CD4-positive, alpha-beta T cell (primary cell): ENCODE measurements around the gene FNDC7. TPM values are rescaled to one million over a fixed set of nuclear protein-coding genes. Genes with fewer than 3 reads are reported as not detected.

Source experiments
- ATAC-seq: fragments of 200-7000 bp; cut with Tn5 transposase; one replicate; pipeline ENCODE4 v1.10.0; 2022; ENCODE audit warnings: mild to moderate bottlenecking; ENCODE audit not compliant: poor library complexity
- CTCF ChIA-PET: fragments of 350-600 bp; sonication (Branson Sonifier 250); formaldehyde crosslinking; loops from one replicate; lab custom pipeline; 2021; ENCODE audit warnings: antibody characterized with exemption, inconsistent platforms; lab: Charles Lee
- POLR2A ChIA-PET: fragments of 350-600 bp; sonication (Branson Sonifier 250); formaldehyde crosslinking; loops from one replicate; lab custom pipeline; 2021; ENCODE audit warnings: antibody characterized with exemption, inconsistent platforms; lab: Charles Lee
- DNase-seq, 14 experiments: peaks; one replicate each; pipeline ENCODE4 v3.0.0-alpha.2; 2013 to 2020; ENCODE audit warnings: mixed read lengths in 2 of 14
- H3K27ac ChIP-seq, 2 donors: one replicate each; pipeline versions ENCODE4 v1.5.1 to v1.7.0; 2013; ENCODE audit warnings: low read length in 2 of 2, low read depth in 1 of 2, mild to moderate bottlenecking in 1 of 2
- H3K27me3 ChIP-seq, 2 experiments: 1 replicate in 1 of 2; 2 replicates in 1 of 2; pipeline versions ENCODE4 v1.6.1 to v1.7.0; 2013; ENCODE audit warnings: low read length in 2 of 2, control low read depth in 1 of 2, mild to moderate bottlenecking in 1 of 2, moderate library complexity in 1 of 2; ENCODE audit not compliant: insufficient read depth in 2 of 2, control insufficient read depth in 1 of 2
- H3K36me3 ChIP-seq: one replicate; pipeline ENCODE4 v1.6.1; 2013; ENCODE audit warnings: low read length, control low read depth; ENCODE audit not compliant: insufficient read depth
- H3K4me1 ChIP-seq: one replicate; pipeline ENCODE4 v1.6.1; 2013; ENCODE audit warnings: low read length, control low read depth; ENCODE audit not compliant: insufficient read depth
- H3K4me3 ChIP-seq: one replicate; pipeline ENCODE4 v1.5.1; 2013; ENCODE audit warnings: mild to moderate bottlenecking, low read length, moderate library complexity
- H3K9me3 ChIP-seq, 2 experiments: 1 replicate in 1 of 2; 2 replicates in 1 of 2; pipeline versions ENCODE4 v1.6.1 to v1.7.0; 2013; ENCODE audit warnings: low read length in 2 of 2, mild to moderate bottlenecking in 2 of 2, control low read depth in 1 of 2, moderate library complexity in 1 of 2; ENCODE audit not compliant: control insufficient read depth in 1 of 2, insufficient read depth in 1 of 2
- H3K27ac Mint-ChIP-seq: one replicate; pipeline ENCODE4 v1.8.0; 2020; ENCODE audit warnings: mixed read lengths
- H3K27me3 Mint-ChIP-seq: one replicate; pipeline ENCODE4 v1.8.0; 2021; ENCODE audit warnings: mixed read lengths
- H3K36me3 Mint-ChIP-seq: one replicate; pipeline ENCODE4 v1.8.0; 2021; ENCODE audit warnings: low read depth, mixed read lengths
- H3K4me1 Mint-ChIP-seq: one replicate; pipeline ENCODE4 v1.8.0; 2021; ENCODE audit warnings: low read depth, mixed read lengths
- H3K4me3 Mint-ChIP-seq: one replicate; pipeline ENCODE4 v1.8.0; 2020; ENCODE audit warnings: mild to moderate bottlenecking, mixed read lengths
- H3K9me3 Mint-ChIP-seq: one replicate; pipeline ENCODE4 v1.8.0; 2020; ENCODE audit warnings: mixed read lengths
- CTCF ChIP-seq: fragments of 200-600 bp; IDR thresholded peaks from one replicate; pipeline ENCODE4 v1.8.0; 2022; ENCODE audit warnings: antibody characterized with exemption, mild to moderate bottlenecking
- intact Hi-C, 2 experiments: fragments of 100-400 bp; cut with DNase I in 1 of 2; cut with micrococcal nuclease in 1 of 2; formaldehyde crosslinking; loops; one replicate each; pipeline versions ENCODE4 v1.15.1 to v1.9.0; 2023 to 2025; cut with DNase I, micrococcal nuclease
- total RNA-seq, 174 experiments: library from RNA in 2 of 174; stranded (reverse) in 2 of 174; gene quantifications; one replicate each; pipeline ENCODE4 v1.2.3 and lab custom pipeline; 2021 to 2026

The FNDC7 gene
- total RNA-seq, 2 experiments from 2014 or later = 0.19 to 0.42 TPM

GRCh38 chr1:108767115-108767514, 54.4 kb downstream of the FNDC7 start:
- ChIA-PET POLR2A (no interaction called here), CTCF (no interaction called here)
- Histone ChIP-seq H3K27me3 (no peaks in the 10 kb centered on the region), H3K4me1 (no peaks in the 10 kb centered on the region), H3K4me3 (no peak overlapping the region), H3K36me3 (peaks cover 49% of the 10 kb centered on the region), H3K27ac (no peak overlapping the region), H3K9me3 (no peaks in the 10 kb centered on the region)
- Mint-ChIP-seq H3K9me3 (no peaks in the 10 kb centered on the region), H3K4me3 (no peak overlapping the region), H3K27me3 (no peaks in the 10 kb centered on the region), H3K36me3 (peaks cover 57% of the 10 kb centered on the region), H3K27ac (no peak overlapping the region), H3K4me1 (peaks cover 4% of the 10 kb centered on the region)
- no peak for DNase-seq
- ATAC-seq = no peak
- intact Hi-C loops = no loop called here
- TF ChIP-seq CTCF = no peak

- Mint-ChIP-seq H3K4me3 (no peak overlapping the region), H3K27me3 (no peaks in the 10 kb centered on the region), H3K4me1 (peaks cover 4% of the 10 kb centered on the region), H3K9me3 (no peaks in the 10 kb centered on the region), H3K27ac (no peak overlapping the region), H3K36me3 (peaks cover 54% of the 10 kb centered on the region)
- no peaks in the 10 kb centered on the region for H3K9me3 ChIP-seq
- ATAC-seq (no peak), DNase-seq (no peak)
- H3K36me3 ChIP-seq = peaks cover 52% of the 10 kb centered on the region
- no peak overlapping the region for H3K27ac ChIP-seq
- intact Hi-C loops = no loop called here
- ChIA-PET POLR2A (no interaction called here), CTCF (no interaction called here)
- TF ChIP-seq CTCF = no peak
- no peaks in the 10 kb centered on the region for H3K27me3 ChIP-seq
- H3K4me1 ChIP-seq = no peaks in the 10 kb centered on the region
- no peak overlapping the region for H3K4me3 ChIP-seq
Measured at GRCh38 chr1:108767708-108768107, 55.0 kb downstream of the FNDC7 start.

- H3K36me3 ChIP-seq = peaks cover 76% of the 10 kb centered on the region
- no peak overlapping the region for H3K4me3 Mint-ChIP-seq
Measured at GRCh38 chr1:108777839-108778238, 65.1 kb downstream of the FNDC7 start.

More at GRCh38 chr1:108777839-108778238, 65.1 kb downstream of the FNDC7 start:
- Mint-ChIP-seq H3K4me1 (no peaks in the 10 kb centered on the region), H3K27me3 (no peaks in the 10 kb centered on the region), H3K36me3 (peaks cover 82% of the 10 kb centered on the region), H3K27ac (no peak overlapping the region), H3K9me3 (no peaks in the 10 kb centered on the region)
- H3K4me1 ChIP-seq = no peaks in the 10 kb centered on the region
- no peaks in the 10 kb centered on the region for H3K9me3 ChIP-seq
- no peak overlapping the region for H3K27ac ChIP-seq
- DNase-seq (no peak), ATAC-seq (no peak)
- ChIA-PET CTCF (no interaction called here), POLR2A (interaction anchor here (0.6 to 0.8 kb wide), 2 partner anchors 11 to 85 kb away, joined by 3 read pairs; partner anchors contain the start of gene PRPF38B)
- no peak overlapping the region for H3K4me3 ChIP-seq
- H3K27me3 ChIP-seq = no peaks in the 10 kb centered on the region
- no peak for TF ChIP-seq CTCF
- intact Hi-C loops = no loop called here
